ENCODE data around the gene KIF21B.

DNA sequence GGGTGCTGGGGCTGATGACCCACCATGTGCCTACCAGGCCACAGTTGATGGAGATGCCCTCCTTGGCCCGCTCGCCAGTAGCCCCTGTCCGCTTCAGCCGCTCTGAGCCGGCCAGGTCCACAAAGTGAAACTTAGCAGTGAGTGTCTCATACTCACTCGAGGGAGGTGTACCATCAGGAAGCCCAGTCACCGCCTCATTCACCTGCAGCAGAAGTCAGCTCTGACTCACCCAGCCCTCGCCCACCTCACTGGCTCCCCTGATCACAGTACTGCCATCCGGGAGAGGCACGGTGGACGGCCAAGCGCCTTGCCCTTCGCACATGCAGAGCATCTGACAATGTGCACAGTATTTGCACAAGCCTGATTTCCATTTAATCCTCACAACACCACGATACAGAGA is 18.8 kb downstream of the KIF21B start:
- TF ChIP-seq, protein P1, sequence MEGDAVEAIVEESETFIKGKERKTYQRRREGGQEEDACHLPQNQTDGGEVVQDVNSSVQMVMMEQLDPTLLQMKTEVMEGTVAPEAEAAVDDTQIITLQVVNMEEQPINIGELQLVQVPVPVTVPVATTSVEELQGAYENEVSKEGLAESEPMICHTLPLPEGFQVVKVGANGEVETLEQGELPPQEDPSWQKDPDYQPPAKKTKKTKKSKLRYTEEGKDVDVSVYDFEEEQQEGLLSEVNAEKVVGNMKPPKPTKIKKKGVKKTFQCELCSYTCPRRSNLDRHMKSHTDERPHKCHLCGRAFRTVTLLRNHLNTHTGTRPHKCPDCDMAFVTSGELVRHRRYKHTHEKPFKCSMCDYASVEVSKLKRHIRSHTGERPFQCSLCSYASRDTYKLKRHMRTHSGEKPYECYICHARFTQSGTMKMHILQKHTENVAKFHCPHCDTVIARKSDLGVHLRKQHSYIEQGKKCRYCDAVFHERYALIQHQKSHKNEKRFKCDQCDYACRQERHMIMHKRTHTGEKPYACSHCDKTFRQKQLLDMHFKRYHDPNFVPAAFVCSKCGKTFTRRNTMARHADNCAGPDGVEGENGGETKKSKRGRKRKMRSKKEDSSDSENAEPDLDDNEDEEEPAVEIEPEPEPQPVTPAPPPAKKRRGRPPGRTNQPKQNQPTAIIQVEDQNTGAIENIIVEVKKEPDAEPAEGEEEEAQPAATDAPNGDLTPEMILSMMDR (IDR thresholded peaks at IDR 0.05), result no peak
- TF ChIP-seq POLR2A (IDR thresholded peaks at IDR 0.05) (no peak), POLR2AphosphoS5 (IDR thresholded peaks at IDR 0.05) (no peak), EP300 (IDR thresholded peaks at IDR 0.05) (no peak)

Data from sigmoid colon (tissue), 4 donors.